ENCODE measurements around the gene DEDD2. TPM values are rescaled to one million over a fixed set of nuclear protein-coding genes. Genes with fewer than 3 reads are reported as not detected.

Gene DEDD2
- polyA plus RNA-seq, 3 donors = 23.8 to 30.5 (median 29.2) TPM

GRCh38 chr19:42161616-42162263 is 55.7 kb downstream of the DEDD2 start:
- no peak for DNase-seq (ENCODE audit: extremely low read depth in 1 of 11, low read depth in 9 of 11, low spot score in 4 of 11)

GRCh38 chr19:42159942-42160341 is 57.5 kb downstream of the DEDD2 start:
- no peak for DNase-seq (ENCODE audit: extremely low read depth in 1 of 11, low read depth in 9 of 11, low spot score in 4 of 11)

GRCh38 chr19:42158926-42159325 is 58.6 kb downstream of the DEDD2 start:
- DNase-seq (ENCODE audit: extremely low read depth in 1 of 11, low read depth in 9 of 11, low spot score in 4 of 11) = no peak

- no peak for DNase-seq (ENCODE audit: extremely low read depth in 1 of 11, low read depth in 9 of 11, low spot score in 4 of 11)
Measured at GRCh38 chr19:42156571-42156970, 60.9 kb downstream of the DEDD2 start.

GRCh38 chr19:42155796-42156195 is 61.7 kb downstream of the DEDD2 start:
- no peak for DNase-seq (ENCODE audit: extremely low read depth in 1 of 11, low read depth in 9 of 11, low spot score in 4 of 11)

GRCh38 chr19:42154471-42155323 is 62.8 kb downstream of the DEDD2 start:
- DNase-seq (ENCODE audit: extremely low read depth in 1 of 11, low read depth in 9 of 11, low spot score in 4 of 11) = no peak

- no peak for DNase-seq (ENCODE audit: extremely low read depth in 1 of 11, low read depth in 9 of 11, low spot score in 4 of 11)
Measured at GRCh38 chr19:42153672-42154433, 63.6 kb downstream of the DEDD2 start.

- no peak for DNase-seq (ENCODE audit: extremely low read depth in 1 of 11, low read depth in 9 of 11, low spot score in 4 of 11)
Measured at GRCh38 chr19:42152910-42153671, 64.4 kb downstream of the DEDD2 start.

- DNase-seq (ENCODE audit: extremely low read depth in 1 of 11, low read depth in 9 of 11, low spot score in 4 of 11) = no peak
Measured at GRCh38 chr19:42151782-42152684, 65.4 kb downstream of the DEDD2 start.

GRCh38 chr19:42150911-42151361 is 66.5 kb downstream of the DEDD2 start:
- no peak for DNase-seq (ENCODE audit: extremely low read depth in 1 of 11, low read depth in 9 of 11, low spot score in 4 of 11)

GRCh38 chr19:42150364-42150763 is 67.1 kb downstream of the DEDD2 start:
- no peak for DNase-seq (ENCODE audit: extremely low read depth in 1 of 11, low read depth in 9 of 11, low spot score in 4 of 11)

GRCh38 chr19:42149447-42150202 is 67.9 kb downstream of the DEDD2 start:
- no peak for DNase-seq (ENCODE audit: extremely low read depth in 1 of 11, low read depth in 9 of 11, low spot score in 4 of 11)

Other genes starting within 250 kb of the DEDD2 start
- gene ATP1A3, start 223.4 kb downstream of the DEDD2 start, polyA plus RNA-seq (ENCODE audit: insufficient read length in 3 of 3) = under 1 TPM in 2 of 3 donors, not detected in 1; 0.39 to 0.99 TPM
- gene GRIK5, start 147.5 kb downstream of the DEDD2 start, polyA plus RNA-seq (ENCODE audit: insufficient read length in 3 of 3) = 10 to 100 TPM; 19.0 to 33.6 (median 23.2) TPM
- gene ZNF574, start 141.5 kb downstream of the DEDD2 start, polyA plus RNA-seq (ENCODE audit: insufficient read length in 3 of 3) = 10 to 100 TPM; 11.2 to 18.4 (median 15.4) TPM
- 1 to 10 TPM in 1 of 3 donors, under 1 TPM in 2; 0.67 to 1.3 (median 0.92) TPM for gene POU2F2, start 85.2 kb downstream of the DEDD2 start, polyA plus RNA-seq (ENCODE audit: insufficient read length in 3 of 3)
- gene ZNF526, start 2.6 kb upstream of the DEDD2 start, polyA plus RNA-seq (ENCODE audit: insufficient read length in 3 of 3) = 1 to 10 TPM; 7.6 to 9.2 (median 9.0) TPM
- gene GSK3A, start 24.9 kb upstream of the DEDD2 start, polyA plus RNA-seq (ENCODE audit: insufficient read length in 3 of 3) = 10 to 100 TPM; 63.5 to 80.8 (median 74.0) TPM
- gene ERF, start 37.5 kb upstream of the DEDD2 start, polyA plus RNA-seq (ENCODE audit: insufficient read length in 3 of 3) = 10 to 100 TPM; 65.2 to 78.9 (median 74.2) TPM
- gene CIC, start 51.6 kb upstream of the DEDD2 start, polyA plus RNA-seq (ENCODE audit: insufficient read length in 3 of 3) = 10 to 100 TPM; 44.2 to 67.5 (median 62.6) TPM
- gene PRR19, start 84.5 kb upstream of the DEDD2 start, polyA plus RNA-seq (ENCODE audit: insufficient read length in 3 of 3) = 1 to 10 TPM; 1.3 to 2.7 (median 1.4) TPM
- gene PAFAH1B3, start 84.9 kb upstream of the DEDD2 start, polyA plus RNA-seq (ENCODE audit: insufficient read length in 3 of 3) = 100 to 1,000 TPM in 1 of 3 donors, 10 to 100 TPM in 2; 71.2 to 104 (median 73.1) TPM
- 1 to 10 TPM in 1 of 3 donors, under 1 TPM in 2; 0.72 to 1.2 (median 0.90) TPM for gene TMEM145, start 95.6 kb upstream of the DEDD2 start, polyA plus RNA-seq (ENCODE audit: insufficient read length in 3 of 3)
- gene MEGF8, start 108.0 kb upstream of the DEDD2 start, polyA plus RNA-seq (ENCODE audit: insufficient read length in 3 of 3) = 10 to 100 TPM; 36.5 to 49.2 (median 47.5) TPM
- 1 to 10 TPM; 1.3 to 1.6 (median 1.5) TPM for gene CNFN, start 172.6 kb upstream of the DEDD2 start, polyA plus RNA-seq (ENCODE audit: insufficient read length in 3 of 3)
- gene LIPE, start 209.7 kb upstream of the DEDD2 start, polyA plus RNA-seq (ENCODE audit: insufficient read length in 3 of 3) = 10 to 100 TPM in 2 of 3 donors, 1 to 10 TPM in 1; 9.7 to 14.0 (median 11.0) TPM
- gene CXCL17, start 225.3 kb upstream of the DEDD2 start, polyA plus RNA-seq (ENCODE audit: insufficient read length in 3 of 3) = under 1 TPM in 1 of 3 donors, not detected in 2; 0.11 TPM

Data from renal cortex interstitium (tissue), 11 donors.